GM18508 (cell line): ENCODE data around the gene CHRNA5.
"Not testable (repeated sequence)": the region's sequence is repeated elsewhere in the genome, so short reads cannot be mapped to it uniquely, and the experiment has no call there.

Experiments
- ATAC-seq: cut with Tn5 transposase; IDR thresholded peaks from one replicate; pipeline ENCODE4 v1.9.1; 2021; ENCODE audit warnings: moderate number of reproducible peaks; ENCODE audit not compliant: insufficient read depth, unreplicated experiment

The CHRNA5 gene

DNA sequence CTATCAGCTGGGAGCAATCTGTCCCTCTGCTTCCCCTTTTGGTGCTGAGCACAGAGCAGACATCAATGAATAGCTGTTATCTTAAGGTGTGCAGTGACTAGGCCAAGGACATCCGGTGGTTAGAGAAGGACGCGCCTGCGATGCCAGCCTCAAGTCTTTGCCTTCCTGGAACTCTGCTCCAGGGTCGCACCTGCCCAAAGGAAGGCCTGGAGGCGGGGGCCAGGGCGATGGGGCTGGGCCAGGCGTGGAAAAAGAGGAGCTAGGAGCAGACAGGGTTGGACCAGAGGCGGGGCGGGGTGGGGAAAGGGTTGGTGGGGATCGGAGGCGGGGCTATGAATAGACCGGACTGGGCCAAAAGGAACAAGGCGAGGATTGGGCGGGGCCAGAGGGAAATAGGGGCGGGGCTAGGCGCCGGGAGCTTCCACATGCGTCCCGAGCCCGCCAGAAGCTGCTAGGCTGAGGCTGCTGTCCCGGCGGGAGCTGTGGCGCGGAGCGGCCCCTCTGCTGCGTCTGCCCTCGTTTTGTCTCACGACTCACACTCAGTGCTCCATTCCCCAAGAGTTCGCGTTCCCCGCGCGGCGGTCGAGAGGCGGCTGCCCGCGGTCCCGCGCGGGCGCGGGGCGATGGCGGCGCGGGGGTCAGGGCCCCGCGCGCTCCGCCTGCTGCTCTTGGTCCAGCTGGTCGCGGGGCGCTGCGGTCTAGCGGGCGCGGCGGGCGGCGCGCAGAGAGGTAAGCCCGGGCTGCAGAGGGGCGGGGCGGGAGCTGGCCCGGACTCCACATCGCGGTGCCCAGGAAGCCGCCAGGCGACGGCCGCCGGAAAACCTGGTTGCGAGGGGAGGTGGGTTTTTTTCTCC, at the start of gene CHRNA5:
CHRNA5 (plus strand) TSS at position 424 of the 854 bp plus-strand sequence; CDS start at position 624, 200 bp downstream.
- ATAC-seq, result no peak

DNA sequence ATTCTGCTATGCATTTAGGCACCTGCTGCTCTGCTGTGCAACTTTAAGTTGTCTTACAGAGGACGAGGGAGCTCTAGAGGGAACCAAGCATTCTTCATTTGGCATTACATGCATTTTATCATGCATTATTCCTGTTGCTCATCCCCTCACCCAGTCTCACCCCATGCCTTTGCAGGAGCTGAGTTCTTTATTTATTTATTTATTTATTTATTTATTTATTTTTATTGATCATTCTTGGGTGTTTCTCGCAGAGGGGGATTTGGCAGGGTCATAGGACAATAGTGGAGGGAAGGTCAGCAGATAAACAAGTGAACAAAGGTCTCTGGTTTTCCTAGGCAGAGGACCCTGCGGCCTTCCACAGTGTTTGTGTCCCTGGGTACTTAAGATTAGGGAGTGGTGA, 45.3 kb upstream of the CHRNA5 start:
- not testable (repeated sequence) for ATAC-seq

DNA sequence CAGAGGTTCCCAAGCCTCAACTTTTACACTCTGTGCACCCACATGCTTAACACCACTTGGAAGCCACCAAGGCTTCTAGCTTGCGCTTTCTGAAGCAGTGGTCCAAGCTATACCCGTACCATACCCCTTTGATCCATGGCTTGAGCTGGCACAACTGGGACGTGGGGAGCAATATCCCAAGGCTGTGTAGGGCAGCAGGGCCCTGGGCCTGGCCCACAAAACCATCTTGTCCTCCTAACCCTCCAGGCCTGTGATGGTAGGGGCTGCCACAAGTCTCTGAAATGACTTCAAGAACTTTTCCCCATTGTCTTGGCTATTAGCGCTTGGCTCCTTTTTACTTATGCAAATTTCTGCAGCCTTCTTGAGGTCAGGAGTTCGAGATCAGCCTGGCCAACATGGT, 41.1 kb upstream of the CHRNA5 start:
- ATAC-seq, result no peak

DNA sequence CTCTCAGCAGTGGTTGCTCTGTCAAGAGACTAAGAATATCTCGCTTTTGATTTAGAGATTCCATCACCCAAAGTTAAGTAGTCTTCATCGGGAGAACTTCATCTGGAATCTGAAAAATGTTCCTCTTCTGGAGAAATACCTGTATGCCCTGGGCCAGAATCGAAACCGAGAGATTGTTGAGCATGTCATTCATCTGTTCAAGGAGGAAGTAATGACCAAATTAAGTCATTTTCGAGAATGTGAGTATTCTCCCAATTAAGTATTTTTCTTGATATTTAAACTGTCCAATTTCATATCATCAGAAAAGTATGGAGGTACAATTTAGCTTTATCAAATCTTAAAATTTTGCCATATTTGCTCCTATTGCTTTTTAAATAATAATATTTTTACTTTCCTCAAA, 38.0 kb upstream of the CHRNA5 start:
- ATAC-seq, result no peak

DNA sequence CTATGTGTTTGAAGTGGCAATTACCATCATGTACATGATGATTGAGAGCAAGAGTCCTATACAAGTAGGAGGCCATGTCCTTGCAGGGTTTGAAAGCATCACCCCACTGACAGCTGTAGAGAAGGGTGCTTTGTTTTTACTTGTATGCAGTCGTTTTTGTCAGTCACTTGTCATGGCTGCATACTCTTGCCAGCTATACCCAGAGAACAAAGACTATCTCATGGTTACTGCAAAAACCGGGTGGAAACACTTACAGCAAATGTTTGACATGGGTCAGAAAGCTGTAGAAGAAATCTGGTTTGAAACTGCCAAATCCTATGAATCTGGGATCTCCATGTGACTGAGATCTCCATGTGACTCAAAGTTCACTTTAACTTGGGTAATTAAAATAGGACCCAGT, 32.0 kb upstream of the CHRNA5 start:
- ATAC-seq, result no peak

DNA sequence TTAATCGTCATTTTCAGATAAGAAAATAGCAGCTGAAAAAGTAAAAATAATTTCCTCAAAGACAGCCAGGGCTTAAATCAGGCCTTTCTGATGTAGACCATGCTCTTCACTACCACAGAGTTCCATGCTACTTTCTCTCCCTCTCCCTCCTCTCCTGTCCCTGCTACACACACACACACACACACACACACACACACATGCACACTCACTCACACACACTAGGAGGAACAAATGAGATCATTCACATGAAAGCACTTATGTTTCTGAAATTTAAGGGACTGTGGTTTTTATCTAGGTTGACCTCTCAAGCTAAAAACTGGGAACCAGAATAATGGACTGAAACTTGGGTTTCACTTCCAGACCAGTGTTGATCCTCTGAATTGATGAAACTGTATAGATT, 29.2 kb upstream of the CHRNA5 start:
- ATAC-seq, result no peak

DNA sequence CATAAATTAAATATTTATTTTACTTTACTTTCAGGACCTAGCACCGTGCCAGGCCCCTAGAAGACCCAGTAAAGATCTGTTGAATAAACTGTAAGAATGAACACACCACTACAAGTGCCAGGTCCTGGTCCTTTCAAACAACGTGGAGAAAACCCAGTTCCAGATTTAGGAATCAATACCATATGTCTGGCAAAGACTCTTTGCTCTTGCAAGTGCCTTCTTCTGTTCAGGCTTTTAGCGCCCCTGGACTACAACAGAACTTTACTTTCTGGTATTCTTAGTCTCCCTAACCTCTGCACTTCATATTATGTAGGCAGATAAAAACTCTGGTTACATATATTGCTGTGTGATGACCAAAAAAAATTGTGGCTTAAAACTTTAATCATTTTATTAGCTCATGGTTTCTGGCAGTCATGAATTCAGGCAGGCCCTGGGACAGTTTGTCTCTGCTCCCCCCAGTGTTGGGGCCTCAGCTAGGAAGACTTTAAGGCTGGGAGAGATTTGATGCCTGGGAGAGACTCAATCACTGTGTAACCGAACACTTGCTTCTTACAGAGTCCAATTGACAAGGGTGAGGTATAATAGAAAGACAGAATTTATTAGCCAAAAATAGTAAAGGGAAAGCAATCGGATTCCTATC, 27.9 kb upstream of the CHRNA5 start:
- no peak for ATAC-seq

DNA sequence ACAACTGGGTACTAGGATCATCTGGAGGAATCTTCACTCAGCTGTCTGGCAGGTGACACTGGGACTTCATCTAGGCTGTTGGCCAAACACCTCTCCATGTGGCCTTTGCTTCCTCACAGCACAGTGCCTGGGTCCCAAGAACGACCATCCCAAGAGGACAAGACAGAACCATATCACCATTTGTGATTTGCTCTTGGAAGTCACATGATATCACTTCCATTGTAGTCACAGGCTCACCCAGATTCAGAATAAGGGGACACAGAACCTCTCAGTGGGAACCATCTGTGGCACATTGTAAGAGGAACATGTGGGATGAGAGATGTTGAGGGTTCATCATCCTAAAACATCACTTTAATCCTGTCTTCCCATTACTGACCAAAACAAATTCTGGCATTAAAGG, 27.0 kb upstream of the CHRNA5 start:
- ATAC-seq, result no peak

DNA sequence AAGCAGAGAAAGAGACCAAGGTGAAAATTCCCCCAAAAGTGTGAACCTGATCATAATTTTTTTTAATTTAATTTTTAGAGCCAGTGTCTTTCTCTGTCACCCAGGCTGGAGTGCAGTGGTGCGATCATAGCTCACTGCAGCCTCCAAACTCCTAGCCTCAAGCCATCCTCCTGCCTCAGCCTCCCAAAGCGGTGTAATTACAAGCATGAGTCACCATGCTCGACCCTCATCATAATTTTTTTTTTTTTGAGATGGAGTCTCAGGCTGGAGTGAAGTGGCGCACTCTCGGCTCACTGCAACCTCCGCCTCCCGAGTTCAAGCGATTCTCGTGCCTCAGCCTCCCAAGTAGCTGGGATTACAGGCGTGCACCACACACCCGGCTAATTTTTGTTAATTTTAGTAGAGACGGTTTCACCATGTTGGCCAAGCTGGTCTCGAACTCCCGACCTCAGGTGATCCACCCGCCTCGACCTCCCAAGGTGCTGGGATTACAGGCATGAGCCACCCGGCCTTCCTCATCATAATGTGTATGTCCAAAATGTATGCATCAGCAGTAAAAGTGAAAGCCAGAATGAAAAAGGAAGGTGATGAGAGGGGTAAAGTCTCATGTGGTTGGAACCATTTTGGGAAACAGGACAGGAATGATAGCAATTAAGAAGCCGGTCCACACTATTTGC, 25.7 kb upstream of the CHRNA5 start:
- not testable (repeated sequence) for ATAC-seq

DNA sequence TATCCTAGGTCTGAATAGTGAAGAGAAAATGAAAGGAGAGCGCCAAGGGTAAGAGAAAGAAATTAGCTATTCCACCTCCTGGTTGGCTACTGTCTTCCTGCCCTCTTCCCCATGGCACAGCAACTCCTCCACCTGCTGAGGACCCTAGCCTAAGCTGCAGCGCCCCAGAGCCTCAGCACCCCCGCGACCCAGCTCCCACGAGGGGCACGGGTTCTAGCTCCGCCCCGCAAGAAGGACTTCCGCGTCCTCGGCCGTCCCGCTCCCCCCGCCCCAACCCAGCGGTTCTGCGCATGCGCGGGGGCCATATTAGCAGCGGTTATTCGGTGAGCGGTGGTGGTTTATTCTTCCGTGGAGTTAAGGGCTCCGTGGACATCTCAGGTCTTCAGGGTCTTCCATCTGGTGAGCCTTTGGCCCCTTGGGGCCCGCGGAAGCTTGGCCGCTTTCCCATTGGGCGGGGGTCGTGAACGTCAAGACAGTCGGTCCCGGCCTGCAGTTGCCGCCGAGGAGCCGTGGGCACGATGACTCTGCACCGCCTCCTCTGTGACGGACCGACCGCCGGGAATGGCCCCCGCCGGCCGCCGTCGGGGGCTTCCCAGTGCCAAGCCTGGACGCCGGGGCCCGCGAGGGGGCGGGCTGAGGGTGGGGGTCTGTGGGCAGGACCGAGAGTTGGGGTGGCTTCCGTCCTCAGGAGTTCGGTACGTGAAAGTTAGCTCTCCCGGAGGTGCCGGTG, 25.0 kb upstream of the CHRNA5 start, which contains the start of gene PSMA4:
PSMA4 (plus strand) TSS at position 304 of the 730 bp plus-strand sequence. CDS start 1,484 bp downstream, outside the sequence.
- peak; percentile 36 for ATAC-seq

DNA sequence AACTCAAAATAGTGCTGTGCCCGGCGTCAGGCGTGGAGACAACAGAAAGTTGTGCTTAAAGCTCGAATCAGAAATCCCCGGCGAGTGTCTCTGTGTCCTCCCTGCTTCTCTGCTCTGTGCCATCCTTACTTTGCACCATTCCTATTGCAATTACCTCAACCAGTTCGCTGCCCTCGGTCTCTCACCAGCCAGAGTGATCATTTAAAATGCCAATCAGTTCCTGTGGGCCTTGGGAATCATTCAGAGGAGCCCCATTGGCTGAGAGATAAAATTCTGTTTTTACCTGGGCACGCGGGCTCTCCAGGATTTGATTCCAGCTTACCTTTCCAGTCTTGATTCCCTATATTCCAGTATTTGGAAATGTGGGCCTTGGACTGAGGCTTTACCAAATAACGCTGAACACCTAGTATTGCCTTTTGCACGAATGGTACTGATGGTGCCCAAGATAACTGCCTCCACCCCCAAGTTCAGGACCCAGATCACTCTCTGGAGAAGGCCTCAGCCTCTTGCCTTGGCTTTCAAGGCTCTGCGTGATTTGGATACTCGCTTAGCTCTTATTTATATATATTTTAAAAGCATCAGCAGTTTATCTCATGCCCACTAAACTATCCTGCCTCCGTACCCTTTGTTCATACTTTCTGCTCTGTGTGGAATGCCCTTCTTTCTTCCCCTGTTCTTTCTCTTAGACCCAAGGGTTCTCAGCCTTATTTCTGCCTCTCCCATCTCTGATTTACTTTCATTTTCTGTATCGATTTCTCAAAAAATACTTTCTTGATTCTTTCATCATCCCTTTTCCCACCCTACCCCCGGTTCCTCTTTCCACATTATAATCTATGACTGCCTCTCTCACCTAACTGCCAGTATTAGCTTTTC, 24.2 kb upstream of the CHRNA5 start:
- peak; percentile 12 for ATAC-seq

DNA sequence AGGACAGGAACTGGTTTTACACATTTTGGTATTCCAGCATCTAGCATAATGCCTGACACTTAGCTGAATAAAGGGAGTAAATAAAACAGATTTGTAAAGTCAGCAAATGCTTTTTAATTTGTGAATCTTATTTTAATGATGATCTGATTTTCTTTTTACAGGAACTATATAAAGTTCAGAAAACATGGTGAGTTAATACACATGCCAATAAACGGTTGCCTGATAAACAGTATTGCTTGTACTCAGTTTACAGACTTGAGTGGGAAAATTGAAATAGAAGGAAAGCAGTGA, 23.6 kb upstream of the CHRNA5 start:
- ATAC-seq, result no peak

DNA sequence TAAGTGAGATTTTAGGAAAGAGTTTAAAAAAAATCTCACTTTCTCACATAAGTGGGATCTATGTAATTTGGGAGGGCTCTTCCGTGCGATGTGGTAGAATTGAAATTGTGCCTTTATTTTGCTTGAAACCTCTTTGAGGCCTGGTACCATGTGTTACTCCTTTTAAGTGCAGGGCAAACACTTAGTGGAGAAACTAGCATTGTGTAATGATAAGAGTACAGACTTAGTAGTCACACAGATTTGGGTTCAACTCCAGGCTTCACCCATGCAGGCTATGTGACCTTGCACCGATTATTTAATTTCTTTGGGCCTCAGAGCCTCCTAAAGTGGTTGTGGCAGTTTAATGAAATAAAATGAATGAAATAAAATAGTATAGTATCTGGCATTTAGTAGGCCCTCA, 22.7 kb upstream of the CHRNA5 start:
- ATAC-seq, result no peak

DNA sequence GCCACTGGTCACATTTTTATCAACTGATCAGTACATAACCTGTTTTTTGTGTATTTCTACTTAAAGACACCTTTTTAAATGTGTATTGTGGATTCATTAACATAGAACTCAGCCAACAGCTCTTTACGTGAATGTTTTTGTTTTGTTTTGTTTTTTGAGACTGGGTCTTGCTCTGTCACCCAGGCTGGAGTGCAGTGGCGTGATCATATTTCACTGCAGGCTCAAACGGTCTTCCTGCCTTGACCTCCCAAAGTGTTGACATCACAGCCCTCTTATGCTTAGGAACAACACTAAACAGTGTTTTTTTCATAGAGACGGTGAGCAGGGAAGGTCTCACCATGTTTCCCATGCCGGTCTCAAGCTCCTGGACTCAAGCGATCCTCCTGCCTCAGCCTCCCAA, 15.1 kb upstream of the CHRNA5 start:
- ATAC-seq, result no peak

DNA sequence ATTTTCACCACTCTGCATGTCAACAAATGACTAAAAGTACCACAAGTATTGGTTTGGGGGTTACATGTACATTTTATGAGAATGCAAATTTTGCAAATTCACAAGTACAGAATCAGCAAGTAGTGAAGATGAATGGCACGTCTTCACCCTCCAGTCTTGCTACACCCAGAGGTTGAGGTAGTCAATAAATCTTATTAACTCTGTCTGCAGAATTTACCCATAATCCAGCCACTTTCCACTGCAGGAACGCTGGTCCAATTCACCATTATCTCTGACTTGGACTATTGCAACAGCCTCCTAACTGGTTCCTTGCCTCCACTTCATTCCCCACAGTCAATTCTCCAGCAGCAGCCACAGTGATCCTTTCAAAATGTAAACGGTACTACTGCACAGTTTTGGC, 14.5 kb upstream of the CHRNA5 start:
- no peak for ATAC-seq

DNA sequence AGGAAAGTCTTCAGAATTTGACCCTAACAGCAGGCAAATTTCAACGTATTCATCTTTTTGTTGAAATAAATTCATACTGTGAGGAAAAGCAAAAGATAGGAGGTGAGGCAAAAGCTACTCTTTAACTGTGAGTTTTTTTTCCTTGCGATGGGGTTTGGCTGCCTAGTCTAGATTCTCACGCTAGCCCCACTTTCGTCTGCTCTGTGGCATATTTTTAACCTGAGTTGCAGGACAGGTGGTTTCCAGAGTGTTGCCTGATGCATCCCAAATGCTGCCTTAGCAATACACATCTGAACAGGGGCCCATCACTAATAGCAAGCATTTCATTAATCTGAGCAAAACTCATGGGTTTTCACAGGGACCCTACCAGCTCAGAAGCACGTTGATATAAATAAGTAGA, 13.4 kb upstream of the CHRNA5 start:
- ATAC-seq, result no peak

DNA sequence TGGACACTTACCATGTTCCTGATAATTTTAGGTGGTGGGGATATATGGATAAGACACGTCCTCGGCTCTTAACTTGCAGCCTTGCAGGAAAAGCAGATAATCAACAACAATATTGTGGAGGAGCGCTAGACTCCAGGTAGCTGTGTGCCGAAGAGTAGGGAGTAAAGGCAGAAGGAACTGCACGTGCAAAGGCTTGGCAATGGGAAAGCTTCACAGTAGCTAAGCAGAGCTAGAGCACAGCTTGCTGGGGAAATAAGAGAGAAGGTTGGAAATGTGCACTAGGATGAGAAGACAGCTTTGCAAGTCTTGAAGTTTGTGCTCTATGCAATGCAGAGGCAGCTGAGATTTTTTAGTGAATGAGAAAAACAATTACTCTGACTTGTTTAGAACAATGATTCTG, 12.7 kb upstream of the CHRNA5 start:
- no peak for ATAC-seq

DNA sequence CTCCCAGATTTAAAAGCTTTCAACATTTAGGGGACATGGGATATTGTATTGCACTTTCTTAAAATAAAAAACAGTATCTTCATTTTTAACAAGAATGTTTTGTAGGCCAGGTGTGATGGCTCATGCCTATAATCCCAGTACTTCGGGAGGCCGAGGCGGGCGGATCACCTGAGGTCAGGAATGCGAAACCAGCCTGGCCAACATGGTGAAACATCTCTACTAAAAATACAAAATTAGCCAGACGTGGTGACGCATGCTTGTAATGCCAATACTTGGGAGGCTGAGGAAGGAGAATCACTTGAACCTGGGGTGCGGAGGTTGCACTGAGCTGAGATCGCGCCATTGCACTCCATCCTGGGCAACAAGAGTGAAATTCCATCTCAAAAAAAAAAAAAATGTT, 5.1 kb upstream of the CHRNA5 start:
- not testable (repeated sequence) for ATAC-seq

DNA sequence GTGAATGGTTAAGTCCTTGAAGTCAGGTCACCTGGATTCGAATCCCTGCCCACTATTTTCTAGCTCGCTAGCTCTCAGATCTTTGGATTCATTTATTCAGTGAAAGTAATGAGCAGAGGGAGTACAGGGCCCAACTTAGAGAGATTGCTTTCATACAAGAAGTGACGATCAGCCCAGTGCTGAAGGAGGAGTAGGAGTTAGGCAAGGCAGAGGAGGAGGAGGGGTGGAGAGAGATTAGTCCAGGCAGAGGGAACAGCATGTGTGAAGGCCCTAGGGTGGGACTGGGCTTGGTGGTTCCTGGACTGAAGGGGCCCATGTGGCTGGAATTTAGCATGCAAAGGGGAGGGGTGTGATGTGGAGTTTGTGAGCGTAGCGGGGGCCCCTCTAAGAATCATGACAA, 3.8 kb upstream of the CHRNA5 start:
- no peak for ATAC-seq

DNA sequence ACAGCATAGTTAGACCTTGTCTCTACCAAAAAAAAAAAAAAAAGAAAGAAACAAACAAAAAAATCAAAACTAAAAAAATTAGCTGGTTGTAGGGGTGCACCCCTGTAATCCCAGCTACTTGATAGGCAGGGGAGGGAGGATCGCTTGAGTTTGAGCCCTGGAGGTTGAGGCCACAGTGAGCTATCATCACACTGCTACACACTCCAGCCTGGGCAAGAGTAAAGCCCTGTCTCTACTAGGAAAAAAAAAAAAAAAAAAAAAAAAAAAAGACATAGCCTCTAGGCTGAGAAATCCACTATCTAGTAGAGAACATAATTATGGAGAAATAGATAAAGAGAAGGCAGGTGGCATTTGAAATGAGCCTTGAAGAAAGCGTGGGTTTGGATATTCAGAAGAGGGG, 2.2 kb upstream of the CHRNA5 start:
- ATAC-seq, result no peak
